ENCODE results near the gene HCRTR2.
A peak's percentile ranks its signal among the peaks of the same experiment; 100 is the strongest.
"Not testable (repeated sequence)": the region's sequence is repeated elsewhere in the genome, so short reads cannot be mapped to it uniquely, and the experiment has no call there.

The HCRTR2 gene

DNA sequence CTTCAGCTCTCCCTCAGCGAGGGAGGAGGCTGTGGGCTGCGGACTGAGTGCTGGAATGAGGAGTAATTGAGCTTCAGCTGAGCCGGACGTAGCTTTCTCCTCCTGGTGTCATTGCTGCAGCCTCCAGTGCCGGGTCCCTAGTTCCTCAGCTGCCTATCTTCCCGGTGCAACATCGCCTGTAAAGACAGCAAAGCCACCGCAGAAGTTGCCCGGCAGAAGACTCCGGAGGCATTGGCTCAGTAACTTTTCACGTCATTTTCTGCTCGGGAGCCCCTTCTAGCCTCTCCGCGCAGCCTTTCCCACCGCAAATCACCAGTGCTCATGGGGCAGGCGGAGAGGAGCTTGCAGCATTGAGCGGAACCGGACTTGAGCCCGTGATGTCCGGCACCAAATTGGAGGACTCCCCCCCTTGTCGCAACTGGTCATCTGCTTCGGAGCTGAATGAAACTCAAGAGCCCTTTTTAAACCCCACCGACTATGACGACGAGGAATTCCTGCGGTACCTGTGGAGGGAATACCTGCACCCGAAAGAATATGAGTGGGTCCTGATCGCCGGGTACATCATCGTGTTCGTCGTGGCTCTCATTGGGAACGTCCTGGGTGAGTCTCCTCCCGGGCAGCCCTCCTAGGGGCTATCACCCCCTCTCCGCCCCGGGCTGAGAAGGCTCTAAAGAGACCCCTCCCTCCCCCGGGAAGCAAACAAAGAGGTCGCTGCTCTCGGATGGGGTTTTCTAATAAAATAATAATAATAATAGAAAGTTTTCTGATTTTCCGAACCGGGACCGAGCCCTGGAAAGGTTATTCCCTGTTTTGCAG, at the start of gene HCRTR2:
TSS of gene HCRTR2 (plus strand) at position 305 of the 816 bp plus-strand sequence. CDS start at position 378, 73 bp downstream.
- peak; percentile 8 for DNase-seq

DNA sequence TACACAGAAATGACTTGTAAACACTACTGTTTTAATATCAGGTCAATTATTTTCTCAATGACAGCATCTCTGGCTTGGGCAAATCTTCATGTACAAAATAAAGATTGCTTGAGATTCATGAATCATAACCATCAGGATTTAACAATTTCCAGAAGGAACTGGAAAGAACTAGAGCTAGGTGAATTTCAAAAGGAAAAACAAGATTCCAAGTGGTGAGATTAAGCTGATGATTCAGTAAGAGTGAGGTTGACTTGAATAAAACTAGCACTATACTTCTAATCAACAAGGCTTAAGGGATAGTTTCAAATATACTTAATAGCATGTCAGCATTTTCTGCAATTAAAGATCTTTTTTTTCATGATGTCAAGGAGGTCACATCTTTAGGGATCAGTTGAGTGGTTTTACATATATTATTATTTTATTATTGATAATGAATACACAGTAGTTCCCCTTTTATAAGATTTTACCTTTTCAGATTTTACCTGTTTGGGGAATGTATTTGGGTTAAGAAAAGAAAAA, 43.5 kb upstream of the HCRTR2 start:
- no peak for DNase-seq

DNA sequence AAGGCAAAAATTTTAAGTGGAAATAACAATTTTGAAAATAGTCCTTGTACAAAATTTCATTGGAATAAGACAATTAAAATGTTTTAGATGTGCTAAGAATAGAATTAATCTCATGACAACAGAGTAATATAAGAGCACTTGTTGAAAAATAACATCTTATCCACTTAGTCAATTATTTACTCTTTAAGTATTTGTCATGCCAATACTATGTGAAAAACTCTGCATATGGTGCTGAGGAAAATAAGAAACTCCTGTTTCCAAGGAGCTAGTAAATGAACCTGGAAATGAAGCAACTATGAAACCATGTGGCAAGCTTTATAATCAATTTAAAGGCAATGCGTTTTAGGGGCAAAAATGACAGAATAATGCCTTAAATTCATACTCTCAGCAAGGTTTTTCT, 42.7 kb upstream of the HCRTR2 start:
- peak; percentile 53 for DNase-seq

DNA sequence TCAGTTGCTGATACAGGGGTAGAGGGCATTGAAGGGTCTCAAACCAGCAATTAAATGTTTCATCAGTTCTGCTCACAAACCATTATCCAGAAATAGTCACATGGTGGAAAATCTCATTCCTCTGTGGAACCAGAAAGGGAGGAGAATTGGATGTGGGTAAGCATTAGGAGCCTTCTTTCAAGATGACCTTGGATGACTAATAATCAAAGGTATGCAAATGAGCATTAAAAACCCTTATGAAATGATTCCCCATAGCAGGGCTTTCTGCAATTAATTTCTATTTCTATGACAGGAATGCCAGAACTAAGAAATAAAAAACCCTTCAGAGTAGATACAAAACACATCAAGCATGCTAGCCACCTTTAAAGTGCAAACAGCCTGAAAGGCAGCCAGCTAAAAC, 37.4 kb upstream of the HCRTR2 start:
- DNase-seq, result peak; percentile 71

DNA sequence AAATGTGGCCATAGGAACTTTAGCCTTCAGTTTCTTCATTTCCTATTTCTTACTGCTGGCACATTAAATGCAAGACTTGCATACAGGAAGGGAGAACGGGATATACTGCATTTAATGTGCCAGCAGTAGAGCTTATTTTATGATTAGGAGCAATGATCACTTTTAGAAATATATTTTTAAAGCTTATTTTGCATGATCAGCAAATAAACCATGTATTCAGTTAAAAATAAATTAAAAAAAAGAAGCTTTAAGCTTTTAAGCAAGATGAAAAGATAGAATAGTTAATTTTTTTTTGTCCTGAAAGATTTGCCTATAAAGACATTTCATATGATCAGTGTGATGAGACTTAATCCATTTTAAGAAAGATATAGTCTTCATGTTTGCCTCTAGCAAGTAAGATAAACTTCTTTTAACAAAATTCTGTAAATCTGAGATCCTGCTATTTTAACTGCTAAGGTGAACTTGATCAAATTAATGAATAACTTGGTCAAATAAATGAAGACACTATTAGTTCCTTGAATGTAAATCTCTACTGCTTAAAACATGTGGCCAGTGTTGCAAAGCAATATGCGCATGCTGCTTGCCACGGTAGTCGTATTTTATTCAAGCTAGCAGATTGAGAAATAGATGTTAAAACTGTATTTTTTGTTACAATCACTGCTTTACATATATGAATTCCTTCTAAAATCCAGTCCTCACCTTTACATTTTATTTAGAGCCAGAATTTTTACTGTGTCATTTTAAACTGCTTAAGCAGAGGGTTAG, 36.2 kb upstream of the HCRTR2 start:
- no peak for DNase-seq

DNA sequence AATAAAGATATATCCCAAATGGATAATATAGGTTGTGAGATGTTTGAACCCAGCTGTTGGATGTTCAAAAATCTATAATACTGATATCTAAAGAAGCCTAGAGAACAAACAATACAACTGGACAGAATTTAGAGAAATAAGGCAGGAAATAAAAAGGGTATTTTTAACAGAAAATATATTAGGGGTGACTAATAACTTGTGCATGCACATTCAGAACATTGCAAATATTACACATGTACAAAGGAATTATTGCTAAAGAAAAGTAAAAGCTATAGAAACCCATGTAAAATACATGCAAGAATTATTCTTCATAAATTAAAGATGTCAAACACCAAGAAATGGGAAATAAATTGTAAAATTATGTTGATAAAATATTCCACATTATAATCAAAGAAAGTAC, 32.7 kb upstream of the HCRTR2 start:
- peak; percentile 22 for DNase-seq

DNA sequence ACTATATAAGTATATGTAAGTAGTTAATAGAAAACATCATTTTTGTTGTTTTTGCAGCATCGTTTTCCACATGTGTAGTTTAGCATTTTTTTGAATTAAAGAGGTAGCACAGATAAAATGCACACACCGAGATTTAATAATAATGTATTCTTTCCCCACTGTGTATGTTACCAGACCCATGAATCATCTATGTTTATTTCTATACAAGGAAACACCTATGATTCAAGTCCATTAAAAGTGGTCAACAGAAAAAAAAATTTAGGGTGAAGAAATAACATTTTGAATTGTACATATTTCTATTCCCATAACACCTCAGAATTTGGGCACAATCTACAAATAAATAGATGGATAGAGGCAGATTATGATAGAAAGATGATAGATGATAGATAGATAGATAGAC, 31.7 kb upstream of the HCRTR2 start:
- no peak for DNase-seq

DNA sequence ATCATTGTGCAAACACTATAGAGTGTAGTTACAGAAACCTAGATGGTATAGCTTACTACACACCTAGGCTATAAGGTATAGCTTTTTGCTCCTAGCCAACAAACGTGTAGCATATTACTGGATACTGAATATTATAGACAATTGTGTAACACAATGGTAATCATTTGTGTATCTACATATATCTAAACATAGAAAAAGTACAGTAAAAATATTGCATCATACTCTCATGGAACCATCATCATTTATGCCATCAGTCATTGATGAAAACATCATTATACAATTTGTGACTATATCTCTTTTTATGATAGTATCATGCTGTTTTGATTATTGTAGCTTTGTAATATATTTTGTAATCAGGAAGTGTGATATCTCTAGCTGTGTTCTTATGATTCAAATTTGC, 21.0 kb upstream of the HCRTR2 start:
- no peak for DNase-seq

DNA sequence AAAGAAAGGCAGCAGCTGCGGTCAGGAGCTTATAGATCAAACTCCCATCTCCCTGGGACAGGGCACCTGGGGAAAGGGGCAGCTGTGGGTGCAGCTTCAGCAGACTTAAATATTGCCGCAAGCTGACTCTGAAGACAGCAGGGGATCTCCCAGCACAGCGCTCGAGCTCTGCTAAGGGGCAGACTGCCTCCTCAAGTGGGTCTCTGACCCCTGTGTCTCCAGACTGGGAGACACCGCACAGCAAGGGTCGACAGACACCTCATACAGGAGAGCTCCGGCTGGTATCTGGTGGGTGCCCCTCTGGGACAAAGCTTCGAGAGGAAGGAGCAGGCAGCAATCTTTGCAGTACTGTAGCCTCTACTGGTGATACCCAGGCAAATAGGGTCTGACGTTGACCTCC, 15.5 kb upstream of the HCRTR2 start:
- not testable (repeated sequence) for DNase-seq

DNA sequence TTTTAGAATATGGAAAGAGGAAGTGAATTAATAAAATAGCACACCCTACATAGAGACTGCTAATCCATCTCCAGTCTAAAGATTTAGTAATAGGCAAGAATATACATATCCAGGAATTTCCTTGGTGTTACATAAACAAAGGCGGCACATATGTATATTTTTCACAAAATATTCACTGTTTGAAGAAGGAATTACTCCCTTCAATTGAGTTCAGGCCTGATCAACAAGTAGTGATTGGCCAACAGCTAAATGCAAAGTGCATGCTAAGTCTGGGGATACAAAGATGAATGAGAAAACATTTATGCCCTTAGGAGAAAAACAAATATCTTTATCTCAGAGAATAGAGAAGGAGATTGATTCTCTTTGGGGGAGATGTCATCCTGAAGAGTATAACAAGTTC, 6.5 kb upstream of the HCRTR2 start:
- no peak for DNase-seq

DNA sequence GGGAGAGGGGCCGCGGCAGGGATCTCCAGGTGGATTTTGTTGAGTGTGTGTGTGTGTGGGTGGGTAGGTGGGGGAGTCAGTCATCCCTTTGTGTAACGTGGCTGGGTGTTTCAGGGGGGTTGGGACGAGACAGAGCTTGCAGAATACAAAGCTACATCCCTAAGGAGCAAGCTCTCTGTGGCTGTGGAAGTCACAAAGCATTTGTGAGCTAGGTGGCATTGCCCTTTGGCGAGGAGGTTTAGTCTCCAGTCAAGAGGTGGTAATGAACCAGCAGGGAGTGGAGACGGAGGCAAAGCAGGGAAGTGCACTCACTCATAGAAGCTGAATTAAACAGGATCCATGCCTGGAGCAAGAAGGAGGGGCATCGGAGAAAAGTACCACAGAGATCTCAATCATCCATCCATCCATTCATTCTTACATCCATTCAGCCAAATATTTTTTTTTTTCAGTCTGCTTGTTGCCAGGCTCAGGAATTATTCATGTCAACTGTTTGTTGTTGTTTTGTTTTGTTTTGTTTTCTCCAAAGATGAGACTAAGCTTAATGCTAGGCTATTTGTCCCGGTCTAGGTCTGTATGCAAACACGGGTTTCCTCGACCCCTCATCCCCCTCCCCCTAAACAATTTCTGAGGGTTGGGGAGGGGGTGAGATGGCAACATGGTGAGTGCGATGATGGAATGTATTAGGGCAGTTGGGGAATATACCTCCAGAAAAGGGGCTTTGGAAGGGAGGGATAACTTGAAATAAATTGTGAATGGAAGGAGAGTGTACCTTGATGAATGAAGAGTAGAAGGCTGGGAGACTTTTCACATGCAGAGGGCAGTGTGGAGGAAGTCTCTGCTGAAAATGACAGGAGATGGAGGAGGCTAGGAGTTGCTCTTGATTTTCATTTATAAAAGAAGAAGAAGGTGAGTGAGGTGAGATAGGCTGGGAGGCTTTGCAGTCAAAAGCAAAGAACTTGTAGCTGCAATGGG, 1.0 kb downstream of the HCRTR2 start:
- DNase-seq, result no peak

DNA sequence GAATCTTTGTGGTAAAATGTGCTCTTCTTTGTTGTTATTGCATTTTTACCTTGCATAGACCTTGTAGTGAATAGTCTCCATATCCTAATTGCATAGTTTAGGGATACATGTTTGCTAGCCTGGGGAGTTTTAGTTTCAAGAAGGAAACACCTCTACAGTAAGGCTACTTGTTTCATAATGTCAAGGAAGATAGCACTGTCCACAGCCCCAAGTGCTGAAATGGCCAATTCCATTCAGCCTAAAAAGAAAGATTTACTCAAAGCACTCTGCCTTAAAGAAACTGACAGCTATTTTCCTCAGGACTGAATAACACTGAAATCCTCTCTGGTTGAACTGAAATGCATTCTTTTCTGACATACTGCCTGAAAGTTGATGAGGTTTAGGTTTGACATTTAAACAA, 2.6 kb downstream of the HCRTR2 start:
- peak; percentile 17 for DNase-seq

DNA sequence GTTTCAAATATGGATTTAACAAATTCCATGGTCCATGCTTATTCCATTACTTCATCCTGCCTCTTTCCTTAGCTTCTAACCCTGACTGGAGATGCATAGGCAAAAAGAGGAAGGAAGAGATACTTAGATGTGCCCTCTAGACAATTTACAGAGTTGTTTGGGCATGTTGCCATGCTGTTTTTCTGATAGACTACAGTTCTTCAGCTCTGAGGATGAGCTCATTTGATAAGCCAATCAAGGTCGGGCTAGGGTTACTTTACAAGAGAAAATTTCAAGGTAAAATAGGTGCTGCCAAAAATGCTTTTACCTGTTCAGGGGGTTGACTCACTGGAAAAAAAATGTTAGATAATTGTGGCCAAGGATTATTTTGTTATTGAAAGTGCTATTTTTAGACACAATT, 5.9 kb downstream of the HCRTR2 start:
- no peak for DNase-seq

DNA sequence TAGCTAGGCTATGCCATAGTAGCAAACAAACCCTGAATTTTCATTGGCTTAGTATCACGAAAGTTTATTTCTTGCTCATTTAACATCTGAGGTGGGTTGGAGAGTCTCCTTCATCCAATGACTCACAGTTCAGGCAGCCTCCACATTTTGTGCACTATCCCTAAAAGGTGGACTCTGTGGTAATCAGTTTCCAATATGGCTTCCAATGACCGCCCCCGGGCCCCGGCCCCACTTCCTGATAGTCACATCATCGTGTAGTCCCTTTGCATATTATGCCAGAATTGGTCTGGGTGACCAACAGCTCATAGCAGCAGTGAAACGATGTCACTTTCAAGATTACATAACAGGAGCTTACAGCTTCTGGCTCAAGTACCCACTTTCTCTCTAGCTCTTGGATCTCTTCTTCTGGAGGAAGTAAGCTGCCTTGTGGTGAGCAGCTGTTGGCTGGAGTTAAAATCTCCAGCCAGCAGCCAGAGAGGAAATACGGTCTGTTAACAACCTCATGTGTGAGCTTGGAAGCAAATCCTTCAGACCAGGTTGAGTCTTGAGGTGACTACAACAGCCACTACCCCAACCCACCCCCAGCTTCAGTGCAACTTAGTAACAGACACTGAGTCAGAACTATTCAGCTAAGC, 7.8 kb downstream of the HCRTR2 start:
- DNase-seq, result no peak

DNA sequence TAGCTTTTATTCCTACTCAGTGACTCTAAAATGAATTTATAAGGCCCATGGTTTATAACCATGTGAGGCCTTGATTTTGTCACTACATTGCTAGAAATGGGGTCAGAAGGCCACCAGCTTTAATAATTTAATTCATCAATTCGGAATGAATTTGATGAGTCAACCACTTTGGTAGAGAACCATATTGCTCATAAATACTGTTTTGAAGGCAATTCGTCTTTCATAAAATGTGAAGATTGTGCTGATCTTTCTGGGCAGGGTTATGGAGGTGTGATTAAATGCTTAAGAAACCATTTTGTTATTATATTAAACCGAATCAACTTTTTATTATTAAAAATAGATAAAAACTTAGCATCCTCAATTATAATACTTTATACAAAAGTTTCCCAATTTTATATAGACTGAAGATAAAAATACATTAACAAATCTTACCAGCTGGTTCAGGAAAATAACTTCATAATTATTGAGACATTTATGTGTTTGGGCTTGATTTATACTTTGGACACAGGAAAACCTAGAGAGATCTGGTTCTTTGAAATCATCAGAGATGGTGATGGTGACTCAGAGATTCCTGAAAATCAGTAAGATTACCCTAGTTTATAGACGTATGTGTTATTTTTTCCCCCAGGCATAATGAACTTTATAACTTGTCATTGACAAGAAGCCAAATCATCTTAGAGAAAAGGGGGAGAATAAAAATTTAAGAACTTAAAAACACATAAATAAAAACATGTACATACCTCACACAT, 10.6 kb downstream of the HCRTR2 start:
- DNase-seq, result peak; percentile 6

DNA sequence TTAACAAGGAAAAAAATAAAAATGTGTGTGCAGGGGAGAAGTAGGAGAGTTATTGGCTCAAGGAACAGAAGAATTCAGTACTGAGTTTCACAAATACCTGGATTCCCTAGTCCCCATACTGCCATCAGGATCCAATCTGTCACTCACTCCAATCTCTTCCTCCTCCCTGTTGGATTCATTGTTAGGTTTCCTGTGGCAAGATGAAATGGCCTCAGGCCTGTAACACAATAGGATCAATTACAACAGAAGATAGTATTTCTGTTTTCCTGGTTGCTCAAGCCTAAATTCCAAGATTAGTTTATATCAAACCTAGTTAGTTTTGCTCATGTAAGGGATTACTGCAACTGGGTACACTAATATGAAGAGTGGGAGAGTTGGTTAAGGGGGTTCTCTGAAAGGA, 24.4 kb downstream of the HCRTR2 start:
- no peak for DNase-seq

DNA sequence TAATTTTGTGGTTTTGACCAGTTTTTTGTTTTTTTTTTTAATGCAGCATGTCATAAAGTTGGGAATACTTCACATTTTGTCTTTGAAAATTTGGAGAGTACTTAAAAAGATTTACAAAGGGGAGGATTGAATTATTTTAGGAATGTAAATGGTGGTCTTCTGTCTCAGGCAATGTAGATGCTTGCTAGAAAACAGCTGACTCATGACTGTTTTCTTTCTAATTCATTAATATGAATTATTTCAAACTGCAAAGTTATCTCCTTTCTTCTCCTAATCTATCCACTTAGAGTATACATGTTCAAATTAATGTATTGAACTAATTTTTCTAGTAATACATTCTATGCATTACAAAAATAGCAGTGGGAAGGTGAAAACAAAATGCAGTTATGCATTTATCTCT, 24.9 kb downstream of the HCRTR2 start:
- no peak for DNase-seq

DNA sequence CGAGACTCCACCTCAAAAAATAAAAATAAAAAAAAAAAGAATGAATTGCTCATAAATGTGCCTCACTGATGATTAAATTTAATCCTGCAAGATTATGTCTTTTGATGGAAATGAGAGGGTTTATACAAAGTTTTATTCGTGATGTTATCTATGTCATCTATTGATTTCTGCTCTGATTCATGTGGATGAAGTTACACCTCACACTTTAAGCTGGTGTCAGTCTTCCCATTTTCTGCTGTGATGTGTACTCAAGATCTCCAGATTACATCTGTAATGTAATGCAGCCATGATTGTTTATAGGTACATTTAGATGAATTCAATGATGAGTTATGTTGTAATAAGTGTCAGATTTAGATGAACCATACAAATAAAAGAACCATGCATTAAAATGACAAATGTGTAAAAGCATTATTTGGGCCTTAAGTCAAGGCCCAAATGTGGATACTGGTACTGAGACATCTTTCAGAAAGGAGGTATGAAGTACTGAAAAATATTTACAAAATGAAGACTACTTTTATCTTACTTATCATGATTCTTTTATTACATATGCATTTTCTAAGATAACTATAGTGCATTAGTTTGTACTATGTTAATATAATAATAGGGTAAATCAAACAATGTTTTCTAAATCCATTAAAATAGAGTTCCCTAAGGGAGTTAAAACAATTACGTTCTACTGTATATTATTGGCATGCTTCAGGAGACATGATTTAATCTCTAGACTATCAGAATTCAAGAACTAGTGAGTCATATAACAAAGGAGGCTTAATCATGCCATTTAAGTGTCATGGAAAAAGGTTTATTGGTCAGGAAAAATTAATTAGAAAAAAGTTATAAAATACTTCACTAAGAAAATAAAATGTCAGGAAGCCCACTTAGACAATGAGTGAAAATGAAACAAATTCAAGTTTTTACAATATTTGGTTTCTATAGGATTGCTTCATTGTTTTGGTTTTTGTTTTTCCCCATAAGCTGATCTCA, 34.5 kb downstream of the HCRTR2 start:
- DNase-seq, result no peak

DNA sequence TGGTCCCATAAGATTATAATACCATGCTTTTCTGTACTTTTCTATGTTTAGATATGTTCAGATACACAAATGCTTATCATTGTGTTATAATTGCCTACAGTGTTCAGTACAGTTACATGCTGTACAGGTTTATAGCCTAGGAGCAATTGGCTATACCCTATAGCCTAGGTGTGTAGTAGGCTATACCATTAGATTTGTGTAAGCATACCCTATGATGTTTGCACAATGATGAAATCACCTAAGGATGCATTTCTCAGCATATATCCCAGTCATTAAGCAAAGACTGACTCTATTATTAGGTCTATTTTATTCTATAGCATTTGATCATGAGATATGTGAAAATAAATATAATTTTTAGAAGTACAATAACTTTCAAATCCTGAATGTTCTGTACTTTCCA, 36.6 kb downstream of the HCRTR2 start:
- DNase-seq, result no peak

DNA sequence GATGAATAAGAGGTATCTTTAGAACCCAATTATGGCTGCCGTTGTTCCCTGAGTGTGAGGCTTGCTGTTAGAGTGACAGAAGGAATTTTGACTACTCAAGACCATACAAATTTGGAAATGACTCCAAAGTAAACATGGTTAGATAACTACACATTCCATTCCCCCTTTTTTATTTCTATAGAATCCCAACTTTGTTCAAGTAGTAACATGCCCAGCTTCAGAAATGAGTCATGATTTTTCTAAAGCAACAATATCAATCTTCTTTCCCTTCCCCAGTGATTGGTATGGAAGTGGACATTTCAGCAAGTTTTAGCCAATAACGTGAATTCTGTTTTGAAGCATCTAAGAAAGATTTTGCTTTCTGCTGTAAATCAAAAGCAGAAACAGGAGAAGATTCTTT, 37.8 kb downstream of the HCRTR2 start:
- peak; percentile 70 for DNase-seq

All from fibroblast of skin of right quadriceps (primary cell).